Stomach (tissue), 4 donors: Measurements from ENCODE around the gene STRA8.

Experiments
- POLR2A ChIP-seq, 4 donors: fragments of 450-650 bp; IDR thresholded peaks; one replicate each; pipeline ENCODE4 v1.6.1; 2016; ENCODE audit warnings: antibody characterized with exemption in 4 of 4, control low read depth in 2 of 4, mild to moderate bottlenecking in 1 of 4, moderate library complexity in 1 of 4
- POLR2AphosphoS5 ChIP-seq, 3 donors: sonication (generic); formaldehyde crosslinking; IDR thresholded peaks; one replicate each; pipeline ENCODE4 v1.6.1; 2016; ENCODE audit warnings: antibody characterized with exemption in 3 of 3
- TF ChIP-seq, protein P1 (sequence below), 7 experiments: fragments of 450-650 bp in 4 of 7; fragments of 200-600 bp in 3 of 7; sonication (generic) in 3 of 7; IDR thresholded peaks; one replicate each; pipeline ENCODE4 v1.5.1; 2016 to 2019; ENCODE audit warnings: antibody characterized with exemption in 7 of 7, control low read depth in 2 of 7, mild to moderate bottlenecking in 1 of 7

DNA sequence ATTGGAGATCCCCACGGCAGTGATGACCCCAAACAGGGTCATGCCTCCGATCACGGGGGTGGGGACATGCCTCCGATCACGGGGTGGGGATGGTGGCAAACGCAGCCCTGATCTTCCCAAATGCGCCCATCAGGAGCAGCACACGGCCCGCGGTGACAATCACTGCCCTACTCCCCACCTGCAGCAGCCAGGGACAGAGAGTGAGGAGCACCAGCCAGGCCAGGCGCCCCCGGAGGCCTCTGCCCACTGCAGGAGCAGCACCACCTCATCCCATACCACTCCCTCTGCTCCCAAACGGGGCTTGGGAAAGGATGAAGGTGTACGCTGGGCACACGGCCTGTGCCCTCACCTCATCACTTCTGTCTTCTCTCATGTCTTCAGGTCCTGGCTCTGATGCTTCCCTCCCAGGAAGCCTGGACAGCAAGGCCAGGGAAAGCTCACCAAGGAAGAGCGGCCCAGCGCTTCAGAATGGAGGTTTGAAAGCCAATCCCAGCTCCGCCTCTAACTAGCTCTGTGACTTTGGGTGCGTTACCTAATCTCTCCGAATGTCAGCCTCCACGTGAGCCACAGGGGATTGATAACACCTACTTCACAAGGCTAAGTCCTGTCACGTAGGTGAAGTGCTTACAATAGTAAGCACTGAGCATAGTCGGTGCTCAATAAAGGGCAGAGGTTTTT, 37.1 kb downstream of the STRA8 start:
- TF ChIP-seq POLR2A (IDR thresholded peaks at IDR 0.05) (no peak), POLR2AphosphoS5 (IDR thresholded peaks at IDR 0.05) (no peak)
- TF ChIP-seq, protein P1, sequence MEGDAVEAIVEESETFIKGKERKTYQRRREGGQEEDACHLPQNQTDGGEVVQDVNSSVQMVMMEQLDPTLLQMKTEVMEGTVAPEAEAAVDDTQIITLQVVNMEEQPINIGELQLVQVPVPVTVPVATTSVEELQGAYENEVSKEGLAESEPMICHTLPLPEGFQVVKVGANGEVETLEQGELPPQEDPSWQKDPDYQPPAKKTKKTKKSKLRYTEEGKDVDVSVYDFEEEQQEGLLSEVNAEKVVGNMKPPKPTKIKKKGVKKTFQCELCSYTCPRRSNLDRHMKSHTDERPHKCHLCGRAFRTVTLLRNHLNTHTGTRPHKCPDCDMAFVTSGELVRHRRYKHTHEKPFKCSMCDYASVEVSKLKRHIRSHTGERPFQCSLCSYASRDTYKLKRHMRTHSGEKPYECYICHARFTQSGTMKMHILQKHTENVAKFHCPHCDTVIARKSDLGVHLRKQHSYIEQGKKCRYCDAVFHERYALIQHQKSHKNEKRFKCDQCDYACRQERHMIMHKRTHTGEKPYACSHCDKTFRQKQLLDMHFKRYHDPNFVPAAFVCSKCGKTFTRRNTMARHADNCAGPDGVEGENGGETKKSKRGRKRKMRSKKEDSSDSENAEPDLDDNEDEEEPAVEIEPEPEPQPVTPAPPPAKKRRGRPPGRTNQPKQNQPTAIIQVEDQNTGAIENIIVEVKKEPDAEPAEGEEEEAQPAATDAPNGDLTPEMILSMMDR (IDR thresholded peaks at IDR 0.05): no peak
